Neural cell (in vitro differentiated cells): ENCODE results near the gene CD83. TPM values are rescaled to one million over a fixed set of nuclear protein-coding genes. Genes with fewer than 3 reads are reported as not detected.

Experiments used
- H2AFZ ChIP-seq: fragments of 200-600, 300-800 bp; sonication (generic), shearing (Covaris generic); 2 replicates; pipeline ENCODE4 v1.6.0; 2014; ENCODE audit warnings: low read depth, mild to moderate bottlenecking, antibody characterized with exemption, low read length, moderate library complexity
- H3F3A ChIP-seq: fragments of 200-600 bp; shearing (Covaris generic); 2 replicates; pipeline ENCODE4 v1.6.1; 2016; ENCODE audit warnings: mild to moderate bottlenecking, moderate library complexity, mixed read lengths, antibody characterized with exemption, low read length; ENCODE audit not compliant: insufficient read depth, poor library complexity, severe bottlenecking
- H3K27ac ChIP-seq: fragments of 200-600, 300-800 bp; sonication (generic), shearing (Covaris generic); 2 replicates; pipeline ENCODE4 v1.5.1; 2014; ENCODE audit warnings: mild to moderate bottlenecking, low read length, moderate library complexity
- H3K27me3 ChIP-seq: fragments of 300-800, 200-600 bp; sonication (generic), shearing (Covaris generic); 2 replicates; pipeline ENCODE4 v1.6.0; 2014; ENCODE audit warnings: mild to moderate bottlenecking, low read depth, low read length, moderate library complexity; ENCODE audit not compliant: insufficient read depth
- H3K36me3 ChIP-seq: fragments of 300-800, 200-600 bp; sonication (generic), shearing (Covaris generic); 2 replicates; pipeline ENCODE4 v1.5.1; 2014; ENCODE audit warnings: mild to moderate bottlenecking, antibody characterized with exemption, low read length, moderate library complexity; ENCODE audit not compliant: insufficient read depth
- H3K4me2 ChIP-seq: fragments of 300-800, 200-600 bp; sonication (generic), shearing (Covaris generic); 2 replicates; pipeline ENCODE4 v1.6.0; 2014; ENCODE audit warnings: mild to moderate bottlenecking, low read length
- H3K4me3 ChIP-seq: fragments of 300-800, 200-600 bp; sonication (generic), shearing (Covaris generic); 2 replicates; pipeline ENCODE4 v1.5.1; 2014; ENCODE audit warnings: mild to moderate bottlenecking, low read length, moderate library complexity
- H3K79me2 ChIP-seq: fragments of 200-600 bp; shearing (Covaris generic); replicated peaks from 2 replicates; pipeline ENCODE4 v1.6.0; 2014; ENCODE audit warnings: mild to moderate bottlenecking, low read length, moderate library complexity; ENCODE audit not compliant: insufficient read depth
- H3K9ac ChIP-seq: fragments of 300-800, 200-600 bp; sonication (generic), shearing (Covaris generic); 2 replicates; pipeline ENCODE4 v1.6.1; 2016; ENCODE audit warnings: mild to moderate bottlenecking, low read length, mixed read lengths
- H3K9me2 ChIP-seq: fragments of 200-600 bp; shearing (Covaris generic); 2 replicates; pipeline ENCODE4 v1.6.1; 2016; ENCODE audit warnings: mild to moderate bottlenecking, low read length, mixed read lengths; ENCODE audit not compliant: insufficient read depth
- H3K9me3 ChIP-seq: fragments of 200-600, 300-800 bp; sonication (generic), shearing (Covaris generic); 2 replicates; pipeline ENCODE4 v1.6.1; 2016; ENCODE audit warnings: mild to moderate bottlenecking, mixed run types, low read length, moderate library complexity, mixed read lengths
- H4K20me1 ChIP-seq: fragments of 200-600 bp; shearing (Covaris generic); 2 replicates; pipeline ENCODE4 v1.6.1; 2016; ENCODE audit warnings: mild to moderate bottlenecking, mixed run types; ENCODE audit not compliant: insufficient read depth
- EP300 ChIP-seq: fragments of 450-650 bp; conservative IDR thresholded peaks from 2 replicates; pipeline ENCODE4 v1.6.1; 2014; ENCODE audit warnings: antibody characterized with exemption, mild to moderate bottlenecking, moderate library complexity; ENCODE audit not compliant: poor library complexity, severe bottlenecking
- EZH2 ChIP-seq: fragments of 200-600, 300-800 bp; shearing (Covaris generic), sonication (generic); IDR thresholded peaks from 2 replicates; pipeline ENCODE4 v1.6.1; 2014; ENCODE audit warnings: antibody characterized with exemption, low read length, borderline replicate concordance, mild to moderate bottlenecking; ENCODE audit not compliant: insufficient read depth, poor library complexity, severe bottlenecking
- MXI1 ChIP-seq: fragments of 450-650 bp; conservative IDR thresholded peaks from 2 replicates; pipeline ENCODE4 v1.6.1; 2014; ENCODE audit warnings: antibody characterized with exemption, mild to moderate bottlenecking; ENCODE audit not compliant: poor library complexity, severe bottlenecking
- POLR2AphosphoS5 ChIP-seq: IDR thresholded peaks from 2 replicates; pipeline ENCODE4 v1.6.1; 2012
- RAD21 ChIP-seq: fragments of 450-650 bp; conservative IDR thresholded peaks from 2 replicates; pipeline ENCODE4 v1.6.1; 2014; ENCODE audit warnings: antibody characterized with exemption, mild to moderate bottlenecking, moderate library complexity
- SMC3 ChIP-seq: fragments of 450-650 bp; conservative IDR thresholded peaks from 2 replicates; pipeline ENCODE4 v1.6.1; 2014; ENCODE audit warnings: antibody characterized with exemption, mild to moderate bottlenecking, moderate library complexity; ENCODE audit not compliant: poor library complexity
- TAF1 ChIP-seq: IDR thresholded peaks from 2 replicates; pipeline ENCODE4 v1.6.1; 2012; ENCODE audit warnings: low read depth
- polyA plus RNA-seq: library from polyadenylated mRNA; depleted of rRNA; stranded (reverse); fragments of >200 nt; gene quantifications from 2 replicates; pipeline ENCODE4 v1.2.3, GENCODE V29; 2014
- TF ChIP-seq, protein P1 (sequence below): fragments of 450-650 bp; IDR thresholded peaks from 2 replicates; pipeline ENCODE4 v1.5.1; 2014; ENCODE audit warnings: antibody characterized with exemption, mild to moderate bottlenecking, moderate library complexity; ENCODE audit not compliant: poor library complexity, severe bottlenecking
- TF ChIP-seq, protein P2 (sequence below): IDR thresholded peaks from 2 replicates; pipeline ENCODE4 v1.6.1; 2012; ENCODE audit warnings: borderline replicate concordance

The CD83 gene
- polyA plus RNA-seq, 1 donor from 2014 or later: 17.0 TPM

DNA sequence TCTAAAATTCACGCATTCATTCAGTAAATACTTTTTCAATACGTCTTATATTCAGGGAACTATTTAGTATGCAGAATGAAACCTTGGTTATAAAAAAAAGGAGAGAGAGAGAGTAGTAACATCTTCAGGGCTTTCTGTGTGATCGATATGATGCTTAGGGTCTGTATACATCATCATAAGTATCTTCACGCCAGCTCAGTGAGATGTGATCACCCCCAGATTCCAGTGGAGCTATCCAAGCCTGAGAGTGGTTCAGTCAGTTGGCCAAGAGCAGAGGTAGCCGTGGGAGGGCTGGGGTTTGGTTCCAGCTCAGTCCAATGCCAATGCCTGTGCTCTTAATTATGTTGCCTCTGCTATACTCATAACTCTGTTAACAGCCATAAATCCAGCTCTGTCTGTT, 8.6 kb downstream of the CD83 start:
- no peaks in the 10 kb centered on the region for H4K20me1 ChIP-seq
- H3K4me2 ChIP-seq: no peak overlapping the region
- TF ChIP-seq POLR2AphosphoS5 (no peak), EZH2 (no peak), MXI1 (no peak), TAF1 (no peak), SMC3 (no peak), EP300 (no peak)
- TF ChIP-seq, protein P1, sequence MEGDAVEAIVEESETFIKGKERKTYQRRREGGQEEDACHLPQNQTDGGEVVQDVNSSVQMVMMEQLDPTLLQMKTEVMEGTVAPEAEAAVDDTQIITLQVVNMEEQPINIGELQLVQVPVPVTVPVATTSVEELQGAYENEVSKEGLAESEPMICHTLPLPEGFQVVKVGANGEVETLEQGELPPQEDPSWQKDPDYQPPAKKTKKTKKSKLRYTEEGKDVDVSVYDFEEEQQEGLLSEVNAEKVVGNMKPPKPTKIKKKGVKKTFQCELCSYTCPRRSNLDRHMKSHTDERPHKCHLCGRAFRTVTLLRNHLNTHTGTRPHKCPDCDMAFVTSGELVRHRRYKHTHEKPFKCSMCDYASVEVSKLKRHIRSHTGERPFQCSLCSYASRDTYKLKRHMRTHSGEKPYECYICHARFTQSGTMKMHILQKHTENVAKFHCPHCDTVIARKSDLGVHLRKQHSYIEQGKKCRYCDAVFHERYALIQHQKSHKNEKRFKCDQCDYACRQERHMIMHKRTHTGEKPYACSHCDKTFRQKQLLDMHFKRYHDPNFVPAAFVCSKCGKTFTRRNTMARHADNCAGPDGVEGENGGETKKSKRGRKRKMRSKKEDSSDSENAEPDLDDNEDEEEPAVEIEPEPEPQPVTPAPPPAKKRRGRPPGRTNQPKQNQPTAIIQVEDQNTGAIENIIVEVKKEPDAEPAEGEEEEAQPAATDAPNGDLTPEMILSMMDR: no peak
- TF ChIP-seq, protein P2, sequence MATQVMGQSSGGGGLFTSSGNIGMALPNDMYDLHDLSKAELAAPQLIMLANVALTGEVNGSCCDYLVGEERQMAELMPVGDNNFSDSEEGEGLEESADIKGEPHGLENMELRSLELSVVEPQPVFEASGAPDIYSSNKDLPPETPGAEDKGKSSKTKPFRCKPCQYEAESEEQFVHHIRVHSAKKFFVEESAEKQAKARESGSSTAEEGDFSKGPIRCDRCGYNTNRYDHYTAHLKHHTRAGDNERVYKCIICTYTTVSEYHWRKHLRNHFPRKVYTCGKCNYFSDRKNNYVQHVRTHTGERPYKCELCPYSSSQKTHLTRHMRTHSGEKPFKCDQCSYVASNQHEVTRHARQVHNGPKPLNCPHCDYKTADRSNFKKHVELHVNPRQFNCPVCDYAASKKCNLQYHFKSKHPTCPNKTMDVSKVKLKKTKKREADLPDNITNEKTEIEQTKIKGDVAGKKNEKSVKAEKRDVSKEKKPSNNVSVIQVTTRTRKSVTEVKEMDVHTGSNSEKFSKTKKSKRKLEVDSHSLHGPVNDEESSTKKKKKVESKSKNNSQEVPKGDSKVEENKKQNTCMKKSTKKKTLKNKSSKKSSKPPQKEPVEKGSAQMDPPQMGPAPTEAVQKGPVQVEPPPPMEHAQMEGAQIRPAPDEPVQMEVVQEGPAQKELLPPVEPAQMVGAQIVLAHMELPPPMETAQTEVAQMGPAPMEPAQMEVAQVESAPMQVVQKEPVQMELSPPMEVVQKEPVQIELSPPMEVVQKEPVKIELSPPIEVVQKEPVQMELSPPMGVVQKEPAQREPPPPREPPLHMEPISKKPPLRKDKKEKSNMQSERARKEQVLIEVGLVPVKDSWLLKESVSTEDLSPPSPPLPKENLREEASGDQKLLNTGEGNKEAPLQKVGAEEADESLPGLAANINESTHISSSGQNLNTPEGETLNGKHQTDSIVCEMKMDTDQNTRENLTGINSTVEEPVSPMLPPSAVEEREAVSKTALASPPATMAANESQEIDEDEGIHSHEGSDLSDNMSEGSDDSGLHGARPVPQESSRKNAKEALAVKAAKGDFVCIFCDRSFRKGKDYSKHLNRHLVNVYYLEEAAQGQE: no peak
- H3K9me2 ChIP-seq: no peaks in the 10 kb centered on the region
- no peaks in the 10 kb centered on the region for H3K9me3 ChIP-seq
- no peaks in the 10 kb centered on the region for H3F3A ChIP-seq
- H3K79me2 ChIP-seq: no peaks in the 10 kb centered on the region
- no peaks in the 10 kb centered on the region for H3K27me3 ChIP-seq
- H2AFZ ChIP-seq: no peak overlapping the region
- no peak overlapping the region for H3K27ac ChIP-seq
- no peaks in the 10 kb centered on the region for H3K36me3 ChIP-seq
- no peak overlapping the region for H3K9ac ChIP-seq
- no peak overlapping the region for H3K4me3 ChIP-seq

DNA sequence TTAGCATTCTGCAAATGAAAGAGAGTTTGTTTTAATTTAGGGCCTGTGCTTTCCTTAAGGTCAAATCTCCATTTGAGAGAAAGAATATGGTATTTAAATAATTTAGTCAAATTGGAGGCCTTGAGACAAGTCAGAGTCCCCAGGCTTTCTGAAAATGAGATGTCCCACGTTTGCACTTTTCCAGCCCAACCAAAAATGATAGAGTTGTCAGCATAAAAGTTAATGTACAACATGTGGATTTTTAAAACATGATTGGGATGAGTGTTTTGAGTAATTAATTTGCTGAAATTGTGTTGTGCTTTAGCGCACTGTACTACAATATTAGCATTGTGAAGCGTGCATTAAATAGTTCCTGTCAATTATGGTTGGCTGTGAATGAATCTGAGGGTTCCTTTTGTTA, 10.0 kb downstream of the CD83 start:
- Histone ChIP-seq H3K4me2 (no peak overlapping the region), H3F3A (no peaks in the 10 kb centered on the region), H2AFZ (no peak overlapping the region), H3K4me3 (no peak overlapping the region), H3K9me3 (no peaks in the 10 kb centered on the region), H4K20me1 (no peaks in the 10 kb centered on the region), H3K9ac (no peak overlapping the region), H3K36me3 (no peaks in the 10 kb centered on the region), H3K27ac (no peak overlapping the region), H3K27me3 (no peaks in the 10 kb centered on the region), H3K79me2 (no peaks in the 10 kb centered on the region), H3K9me2 (no peaks in the 10 kb centered on the region)
- TF ChIP-seq TAF1 (no peak), RAD21 (no peak), SMC3 (no peak), MXI1 (no peak), POLR2AphosphoS5 (no peak), EZH2 (no peak), EP300 (no peak)
- TF ChIP-seq, protein P2: no peak
- TF ChIP-seq, protein P1: no peak
